ENCODE results near the gene EPB41L3. TPM values are rescaled to one million over a fixed set of nuclear protein-coding genes. Genes with fewer than 3 reads are reported as not detected.

EPB41L3 gene
- total RNA-seq: 56.6 and 74.3 TPM in 2 replicates

GRCh38 chr18:5543773-5544389, at the start of gene EPB41L3:
TSS of gene EPB41L3 (minus strand) at chr18:5543997. CDS start at chr18:5489183, 54,814 bp downstream.

Other genes with a start within 250 kb of the EPB41L3 start
- 10.9 and 13.4 TPM in 2 replicates for gene ZBTB14, start 248.3 kb downstream of the EPB41L3 start, total RNA-seq

Measured in smooth muscle cell of trachea (primary cell).